ENCODE measurements around the gene CFAP20.
"Not testable (repeated sequence)": the region's sequence is repeated elsewhere in the genome, so short reads cannot be mapped to it uniquely, and the experiment has no call there.

Gene CFAP20

GRCh38 chr16:58095575-58095960, 33.6 kb downstream of the CFAP20 start:
- DNase-seq = not testable (repeated sequence)

GRCh38 chr16:58094791-58095574, 34.2 kb downstream of the CFAP20 start:
- DNase-seq = no peak

- DNase-seq = no peak
Measured at GRCh38 chr16:58094026-58094425, 35.2 kb downstream of the CFAP20 start.

- DNase-seq = not testable (repeated sequence)
Measured at GRCh38 chr16:58090396-58090795, 38.8 kb downstream of the CFAP20 start.

- DNase-seq = no peak
Measured at GRCh38 chr16:58088091-58088490, 41.1 kb downstream of the CFAP20 start.

GRCh38 chr16:58087209-58087913, 41.8 kb downstream of the CFAP20 start:
- DNase-seq = no peak

DNA sequence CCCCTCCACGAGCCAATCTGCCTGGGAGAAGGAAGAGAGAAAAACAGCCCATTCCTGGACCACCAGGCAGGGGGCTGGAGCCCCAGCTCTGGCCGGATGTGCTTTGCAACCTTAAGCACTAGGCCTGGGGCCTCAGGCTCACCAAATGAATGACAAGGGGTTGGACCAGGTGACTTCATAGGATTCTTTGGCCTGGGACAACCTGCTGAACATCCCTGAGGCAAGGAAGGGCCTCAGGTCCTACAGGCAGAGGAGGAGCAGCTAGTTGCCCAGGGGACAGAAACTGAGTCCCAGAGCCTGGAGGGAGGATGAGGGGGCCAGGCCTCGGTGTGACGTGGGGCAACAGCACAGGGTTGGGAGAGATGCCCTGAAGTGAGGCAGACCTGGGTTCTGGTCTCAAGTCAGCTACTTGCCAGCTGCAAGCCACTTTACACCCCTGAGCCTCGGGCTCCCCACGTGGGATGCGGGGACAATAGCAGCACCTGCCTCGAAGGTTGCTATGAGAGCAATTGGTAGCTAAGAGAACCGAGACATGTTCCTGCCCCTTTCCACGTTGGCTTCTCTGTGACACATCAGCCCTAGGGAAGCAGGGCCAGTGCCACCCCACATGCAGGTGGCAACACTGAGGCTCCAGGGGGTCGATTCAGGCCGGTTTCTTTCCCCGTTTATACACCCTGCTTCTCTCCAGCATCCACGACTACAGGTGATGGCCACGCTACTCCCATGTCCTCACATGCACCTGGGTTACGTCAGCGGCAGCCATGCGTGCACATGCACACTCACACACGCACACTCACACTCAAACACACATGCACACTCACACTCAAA, 42.6 kb downstream of the CFAP20 start:
- peak; percentile 62 for DNase-seq

GRCh38 chr16:58085584-58086251, 43.5 kb downstream of the CFAP20 start:
- DNase-seq = no peak

DNA sequence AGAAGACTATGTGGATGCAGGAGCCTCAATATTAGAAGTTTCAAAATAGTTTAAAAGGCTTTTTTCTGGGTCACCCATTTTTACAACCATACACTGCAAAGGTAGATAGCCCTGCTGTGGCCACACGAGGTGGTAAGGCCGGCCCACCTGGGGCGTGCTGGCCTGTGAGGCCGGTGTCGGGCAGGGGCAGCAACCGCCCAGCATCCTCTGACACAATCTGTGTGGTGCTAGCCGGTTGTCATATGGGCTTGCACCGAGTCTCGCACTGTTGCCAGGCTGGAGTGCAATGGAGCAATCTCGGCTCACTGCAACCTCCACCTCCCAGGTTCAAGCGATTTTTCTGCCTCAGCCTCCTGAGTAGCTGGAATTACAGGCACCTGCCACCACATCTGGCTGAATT, 44.0 kb downstream of the CFAP20 start:
- DNase-seq = no peak

- no peak for DNase-seq
Measured at GRCh38 chr16:58084635-58085034, 44.5 kb downstream of the CFAP20 start.

GRCh38 chr16:58082381-58082780, 46.8 kb downstream of the CFAP20 start:
- no peak for DNase-seq

- DNase-seq = not testable (repeated sequence)
Measured at GRCh38 chr16:58080657-58081056, 48.5 kb downstream of the CFAP20 start.

- DNase-seq = no peak
Measured at GRCh38 chr16:58077796-58078195, 51.4 kb downstream of the CFAP20 start.

GRCh38 chr16:58076514-58076913, 52.7 kb downstream of the CFAP20 start:
- no peak for DNase-seq

- no peak for DNase-seq
Measured at GRCh38 chr16:58074657-58075056, 54.5 kb downstream of the CFAP20 start.

GRCh38 chr16:58073086-58073485, 56.1 kb downstream of the CFAP20 start:
- DNase-seq = not testable (repeated sequence)

- not testable (repeated sequence) for DNase-seq
Measured at GRCh38 chr16:58072134-58072533, 57.0 kb downstream of the CFAP20 start.

GRCh38 chr16:58070585-58070984, 58.6 kb downstream of the CFAP20 start:
- no peak for DNase-seq
